IPS-18a (cell line): Measurements from ENCODE around the gene WHAMM.
"Not testable (repeated sequence)": the region's sequence is repeated elsewhere in the genome, so short reads cannot be mapped to it uniquely, and the experiment has no call there.

Experiments
- H3K27ac ChIP-seq: one replicate; pipeline ENCODE4 v1.5.1; 2013; ENCODE audit warnings: low read length
- H3K27me3 ChIP-seq: one replicate; pipeline ENCODE4 v1.6.1; 2013; ENCODE audit warnings: mild to moderate bottlenecking, low read length; ENCODE audit not compliant: control insufficient read depth, insufficient read depth
- H3K36me3 ChIP-seq: one replicate; pipeline ENCODE4 v1.6.1; 2013; ENCODE audit warnings: low read depth, low read length; ENCODE audit not compliant: control insufficient read depth
- H3K4me1 ChIP-seq: one replicate; pipeline ENCODE4 v1.6.1; 2013; ENCODE audit warnings: low read depth, low read length; ENCODE audit not compliant: control insufficient read depth
- H3K4me3 ChIP-seq: one replicate; pipeline ENCODE4 v1.5.1; 2013; ENCODE audit warnings: low read length
- H3K9ac ChIP-seq: one replicate; pipeline ENCODE4 v1.6.1; 2013; ENCODE audit warnings: mild to moderate bottlenecking, low read length, moderate library complexity
- H3K9me3 ChIP-seq: one replicate; pipeline ENCODE4 v1.6.1; 2013; ENCODE audit warnings: low read depth, low read length; ENCODE audit not compliant: control insufficient read depth

WHAMM gene

GRCh38 chr15:82805994-82806406 is 3.4 kb upstream of the WHAMM start, which contains the start of gene FSD2:
FSD2 (minus strand) TSS chr15:82806069; CDS start chr15:82787390, 18,679 bp downstream.
- H3K27me3 ChIP-seq: peaks cover 13% of the 10 kb centered on the region
- no peak within 1 kb of the TSS for H3K9ac ChIP-seq
- H3K27ac ChIP-seq: no peak within 1 kb of the TSS
- H3K36me3 ChIP-seq: no peaks in the 10 kb centered on the region
- no peak within 1 kb of the TSS for H3K4me3 ChIP-seq
- no peaks in the 10 kb centered on the region for H3K9me3 ChIP-seq
- peaks cover 11% of the 10 kb centered on the region for H3K4me1 ChIP-seq

DNA sequence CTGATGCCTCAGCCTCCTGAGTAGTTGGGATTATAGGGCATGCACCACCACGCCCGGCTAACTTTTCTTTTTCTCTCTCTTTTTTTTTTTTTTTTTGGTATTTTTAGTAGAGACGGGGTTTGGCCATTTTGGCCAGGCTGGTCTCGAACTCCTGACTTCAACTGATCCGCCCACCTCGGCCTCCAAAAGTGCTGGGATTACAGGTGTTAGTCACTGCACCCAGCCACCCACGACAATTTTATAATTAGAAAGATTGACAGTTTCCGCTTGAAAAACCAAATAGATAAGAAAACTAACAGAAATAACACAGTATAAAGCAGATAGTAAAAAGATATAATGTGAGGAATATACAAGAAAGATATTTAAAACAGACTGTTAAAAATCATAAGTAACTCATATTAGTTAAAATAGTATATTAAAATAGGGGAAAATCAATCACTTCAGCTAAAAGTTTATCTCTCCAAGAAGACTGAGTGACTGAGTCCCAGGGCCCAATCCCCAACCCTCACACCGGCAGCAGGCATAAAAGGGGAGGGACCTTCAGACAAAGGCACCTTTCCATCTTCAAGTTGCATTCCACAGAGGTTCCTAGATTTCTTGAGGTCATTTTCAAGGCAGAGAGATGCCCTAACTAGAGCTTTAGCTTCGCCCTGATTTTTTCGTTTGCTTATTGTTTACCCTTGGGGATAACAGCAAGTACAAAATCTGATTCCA is 1.4 kb upstream of the WHAMM start:
- Histone ChIP-seq H3K27ac (no peak overlapping the region), H3K27me3 (peaks cover 13% of the 10 kb centered on the region), H3K9me3 (no peaks in the 10 kb centered on the region), H3K4me3 (no peak overlapping the region), H3K4me1 (peaks cover 11% of the 10 kb centered on the region), H3K36me3 (no peaks in the 10 kb centered on the region), H3K9ac (no peak overlapping the region)

DNA sequence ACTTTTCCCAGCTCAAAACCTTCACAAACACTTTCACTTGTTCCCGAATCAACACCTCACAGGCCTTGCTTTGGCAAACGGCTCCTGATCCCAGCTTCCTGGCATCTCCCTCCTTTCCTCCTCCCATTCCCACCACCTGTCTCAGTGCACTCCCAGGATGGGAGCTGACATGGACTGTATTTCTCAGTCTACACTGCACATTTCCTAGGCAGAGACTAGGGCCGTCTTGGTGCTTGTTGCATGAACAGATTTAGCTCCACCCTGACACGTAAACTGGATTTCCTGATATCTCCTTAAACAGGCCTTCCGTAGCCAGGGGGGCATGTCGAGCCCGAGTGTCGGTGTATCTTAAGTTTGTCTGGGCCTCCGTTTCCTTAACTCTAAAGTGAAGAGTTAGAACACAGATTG is 790 bp upstream of the WHAMM start:
- Histone ChIP-seq H3K9ac (no peak overlapping the region), H3K36me3 (no peaks in the 10 kb centered on the region), H3K4me3 (no peak overlapping the region), H3K27ac (no peak overlapping the region), H3K9me3 (no peaks in the 10 kb centered on the region), H3K27me3 (peaks cover 13% of the 10 kb centered on the region), H3K4me1 (peaks cover 11% of the 10 kb centered on the region)

- Histone ChIP-seq H3K4me1 (peaks cover 11% of the 10 kb centered on the region), H3K27me3 (peaks cover 13% of the 10 kb centered on the region), H3K27ac (no peak overlapping the region), H3K9me3 (no peaks in the 10 kb centered on the region), H3K9ac (peak overlapping the region; percentile 41), H3K4me3 (peak overlapping the region; percentile 86), H3K36me3 (no peaks in the 10 kb centered on the region)
These were observed 847 bp downstream of the WHAMM start for GRCh38 chr15:82810061-82810889.

- Histone ChIP-seq H3K4me3 (peak overlapping the region; percentile 86), H3K9ac (peak overlapping the region; percentile 41), H3K36me3 (no peaks in the 10 kb centered on the region), H3K27me3 (peaks cover 13% of the 10 kb centered on the region), H3K27ac (no peak overlapping the region), H3K9me3 (no peaks in the 10 kb centered on the region), H3K4me1 (peaks cover 11% of the 10 kb centered on the region)
These were observed 1.5 kb downstream of the WHAMM start for GRCh38 chr15:82810890-82811426.

- H3K27ac ChIP-seq: no peak overlapping the region
- no peak overlapping the region for H3K9ac ChIP-seq
- H3K27me3 ChIP-seq: peaks cover 13% of the 10 kb centered on the region
- peaks cover 11% of the 10 kb centered on the region for H3K4me1 ChIP-seq
- H3K36me3 ChIP-seq: no peaks in the 10 kb centered on the region
- no peaks in the 10 kb centered on the region for H3K9me3 ChIP-seq
- H3K4me3 ChIP-seq: no peak overlapping the region
These were observed 3.6 kb downstream of the WHAMM start for GRCh38 chr15:82812994-82813393.

DNA sequence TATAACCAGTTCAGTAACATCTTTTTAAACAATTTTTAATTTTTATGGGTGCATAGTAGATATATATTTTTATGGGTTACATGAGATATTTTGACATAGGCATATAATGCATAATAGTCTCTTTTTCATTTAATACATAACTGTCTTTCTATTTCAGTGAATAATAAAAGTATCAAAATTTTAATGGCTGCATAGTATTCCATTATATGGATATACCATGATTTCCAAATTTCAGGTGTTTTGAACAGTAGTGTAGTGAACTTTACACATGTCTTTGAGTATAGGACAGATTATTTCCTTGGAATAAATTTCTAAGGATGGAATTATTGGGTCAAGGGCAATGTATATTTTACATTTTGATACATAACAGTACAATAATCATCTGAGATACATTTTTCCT is 10.7 kb downstream of the WHAMM start:
- Histone ChIP-seq H3K27me3 (no peaks in the 10 kb centered on the region), H3K9ac (no peak overlapping the region), H3K4me3 (no peak overlapping the region), H3K9me3 (no peaks in the 10 kb centered on the region), H3K4me1 (no peaks in the 10 kb centered on the region), H3K36me3 (peaks cover 7% of the 10 kb centered on the region), H3K27ac (no peak overlapping the region)

- not testable (repeated sequence) for H3K9me3 ChIP-seq, H3K4me3 ChIP-seq, H3K27ac ChIP-seq, H3K27me3 ChIP-seq, H3K9ac ChIP-seq, H3K36me3 ChIP-seq, H3K4me1 ChIP-seq
These were observed 12.0 kb downstream of the WHAMM start for GRCh38 chr15:82821396-82821795.

DNA sequence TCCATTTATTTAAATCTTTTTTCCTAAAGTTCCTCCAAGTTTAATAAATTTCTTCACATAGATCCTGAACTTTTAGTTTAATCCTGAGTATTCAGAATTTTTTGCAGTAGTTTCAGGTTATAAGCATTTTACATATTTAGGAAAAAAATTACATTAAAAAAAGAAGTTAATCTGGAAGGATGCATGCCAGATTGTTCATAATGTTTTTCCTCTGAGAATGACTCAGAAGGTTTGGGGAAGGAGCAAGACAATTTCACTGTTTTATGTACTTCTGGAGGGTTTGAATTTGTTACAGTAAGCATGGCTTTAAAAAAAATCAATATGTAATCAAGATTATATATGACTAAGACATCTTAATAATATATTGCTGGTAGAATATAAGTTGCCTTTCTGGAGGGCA is 12.4 kb downstream of the WHAMM start:
- not testable (repeated sequence) for H3K27ac ChIP-seq, H3K4me1 ChIP-seq, H3K9me3 ChIP-seq, H3K27me3 ChIP-seq, H3K36me3 ChIP-seq, H3K4me3 ChIP-seq, H3K9ac ChIP-seq

GRCh38 chr15:82823049-82823448 is 13.6 kb downstream of the WHAMM start:
- Histone ChIP-seq H3K4me3 (no peak overlapping the region), H3K4me1 (no peaks in the 10 kb centered on the region), H3K27ac (no peak overlapping the region), H3K9ac (no peak overlapping the region), H3K9me3 (no peaks in the 10 kb centered on the region), H3K27me3 (no peaks in the 10 kb centered on the region), H3K36me3 (peaks cover 10% of the 10 kb centered on the region)

DNA sequence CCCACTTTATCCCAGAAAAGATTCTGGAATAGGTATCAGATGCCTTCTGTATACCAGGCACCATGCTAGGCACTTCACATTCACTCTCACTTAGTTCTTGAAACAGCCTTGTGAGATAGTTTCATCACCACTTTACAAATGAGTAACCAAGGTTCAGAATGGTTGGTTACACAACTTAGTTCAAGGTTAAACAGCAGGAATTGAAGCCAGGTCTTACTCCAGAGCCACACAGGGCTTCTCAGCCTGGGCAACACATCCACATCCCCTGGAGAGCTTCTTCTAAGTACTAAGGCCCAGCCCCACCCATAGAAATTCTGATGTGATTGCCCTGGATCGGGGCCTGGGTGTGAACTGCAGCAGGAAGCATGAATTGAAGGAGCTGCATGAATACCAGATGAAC is 18.6 kb downstream of the WHAMM start:
- H3K4me1 ChIP-seq: no peaks in the 10 kb centered on the region
- H3K9me3 ChIP-seq: no peaks in the 10 kb centered on the region
- no peaks in the 10 kb centered on the region for H3K27me3 ChIP-seq
- no peak overlapping the region for H3K27ac ChIP-seq
- no peak overlapping the region for H3K9ac ChIP-seq
- H3K4me3 ChIP-seq: no peak overlapping the region
- H3K36me3 ChIP-seq: peaks cover 7% of the 10 kb centered on the region
